GM18526 (cell line): ENCODE results near the gene HERPUD2.

ENCODE experiments used
- POLR2A ChIP-seq: IDR thresholded peaks from 3 replicates; pipeline ENCODE4 v1.6.1; 2011; ENCODE audit not compliant: insufficient read length; ENCODE audit errors: extremely low read depth

Gene HERPUD2

GRCh38 chr7:35652124-35652523 lies 42.8 kb downstream of the HERPUD2 start:
- TF ChIP-seq POLR2A = no peak

DNA sequence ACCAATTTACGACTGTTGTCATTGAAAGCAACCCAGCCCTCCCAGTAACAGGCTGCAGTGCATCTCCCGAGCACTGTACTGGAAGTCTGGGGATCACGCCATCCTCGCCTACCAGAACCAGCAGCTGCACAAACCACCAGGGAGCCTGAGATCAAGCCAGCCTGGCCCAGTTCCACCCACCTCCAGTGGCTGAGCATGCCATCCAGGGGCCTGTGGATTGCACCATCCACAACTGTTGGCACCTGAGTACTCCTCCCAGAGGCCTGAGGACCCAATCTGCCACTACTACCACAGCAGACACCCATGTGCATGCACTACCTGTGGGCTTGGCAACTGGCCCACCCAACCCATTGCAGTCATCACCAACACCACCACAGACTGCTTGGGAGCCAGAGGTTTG lies 44.2 kb downstream of the HERPUD2 start:
- TF ChIP-seq POLR2A = no peak

DNA sequence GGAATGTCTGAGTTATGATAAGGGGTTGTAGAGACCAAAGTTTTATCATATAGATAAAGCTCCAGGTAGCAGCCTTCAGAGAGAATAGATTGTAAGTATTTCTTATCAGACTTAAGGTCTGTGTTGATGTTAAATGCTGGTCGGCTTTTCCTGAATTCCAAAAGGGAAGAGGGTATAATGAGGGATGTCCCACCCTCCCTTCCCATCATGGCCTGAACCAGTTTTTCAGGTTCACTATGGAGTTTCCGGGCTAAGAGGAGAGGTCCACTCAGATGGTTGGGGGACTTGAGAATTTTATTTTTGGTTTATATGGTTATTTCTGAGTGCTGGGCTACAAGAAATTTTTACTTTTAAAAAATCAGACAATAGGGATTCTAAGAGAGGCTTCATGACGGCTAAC lies 45.2 kb downstream of the HERPUD2 start:
- TF ChIP-seq POLR2A = no peak

- TF ChIP-seq POLR2A = no peak
Measured at GRCh38 chr7:35648367-35648766, 46.6 kb downstream of the HERPUD2 start.

DNA sequence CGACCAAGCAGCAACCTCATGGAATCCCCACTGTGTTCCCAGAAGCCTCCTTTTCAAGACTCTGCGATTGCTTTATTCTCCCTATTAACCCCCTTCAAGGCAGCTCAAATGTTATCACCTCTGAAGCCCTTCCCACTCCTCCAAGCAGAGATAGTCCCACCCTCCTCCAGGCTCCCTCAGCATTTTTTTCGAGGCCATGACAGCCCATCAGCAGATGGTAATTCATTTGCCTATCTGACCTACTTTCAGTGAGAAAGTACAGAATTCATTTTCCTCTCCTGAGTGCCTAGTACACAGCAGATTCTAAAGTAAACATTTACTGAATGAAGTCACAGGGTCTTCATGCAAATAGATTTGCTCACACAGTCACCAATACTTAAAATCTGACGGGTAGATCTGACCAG lies 47.8 kb downstream of the HERPUD2 start:
- no peak for TF ChIP-seq POLR2A

DNA sequence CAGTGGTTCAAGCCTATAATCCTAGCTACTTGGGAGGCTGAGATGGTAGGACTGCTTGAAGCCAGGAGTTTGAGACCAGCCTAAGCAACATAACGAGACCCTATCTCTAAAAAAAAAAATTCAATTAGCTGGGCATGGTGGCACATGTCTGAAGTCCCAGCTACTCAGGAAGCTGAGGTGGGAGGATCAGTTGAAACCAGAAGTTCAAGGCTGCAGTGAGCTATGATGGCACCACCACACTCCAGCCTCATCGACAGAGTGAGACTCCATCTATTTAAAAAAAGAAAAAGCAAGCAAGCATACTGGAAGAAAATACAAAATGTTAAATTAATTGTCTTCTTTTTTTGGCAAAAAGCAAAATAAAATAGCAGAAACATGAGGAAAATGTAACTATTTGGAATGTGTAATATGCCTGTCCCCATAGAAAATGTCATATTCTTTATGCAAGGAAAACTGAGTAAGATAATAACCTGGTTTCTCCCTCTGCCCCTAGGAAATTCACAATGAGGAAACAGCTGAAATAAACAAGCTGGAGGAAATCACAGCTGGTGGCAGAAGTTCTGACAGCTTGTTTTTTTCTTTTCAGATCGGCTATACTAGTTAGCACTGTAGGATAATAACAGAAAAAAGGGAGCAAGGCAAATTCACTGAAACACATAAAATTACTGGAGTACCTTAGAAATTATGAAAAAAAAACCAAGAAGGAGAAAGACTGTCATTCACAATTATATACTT lies 48.5 kb downstream of the HERPUD2 start:
- no peak for TF ChIP-seq POLR2A

GRCh38 chr7:35645691-35646090 lies 49.2 kb downstream of the HERPUD2 start:
- TF ChIP-seq POLR2A = no peak

- no peak for TF ChIP-seq POLR2A
Measured at GRCh38 chr7:35630024-35630972, 64.6 kb downstream of the HERPUD2 start.

GRCh38 chr7:35624299-35625186 lies 70.4 kb downstream of the HERPUD2 start:
- TF ChIP-seq POLR2A = no peak

- TF ChIP-seq POLR2A = no peak
Measured at GRCh38 chr7:35623381-35623780, 71.6 kb downstream of the HERPUD2 start.

- no peak for TF ChIP-seq POLR2A
Measured at GRCh38 chr7:35619863-35620262, 75.1 kb downstream of the HERPUD2 start.

GRCh38 chr7:35617041-35617440 lies 77.9 kb downstream of the HERPUD2 start:
- TF ChIP-seq POLR2A = no peak

- no peak for TF ChIP-seq POLR2A
Measured at GRCh38 chr7:35613150-35613549, 81.8 kb downstream of the HERPUD2 start.

DNA sequence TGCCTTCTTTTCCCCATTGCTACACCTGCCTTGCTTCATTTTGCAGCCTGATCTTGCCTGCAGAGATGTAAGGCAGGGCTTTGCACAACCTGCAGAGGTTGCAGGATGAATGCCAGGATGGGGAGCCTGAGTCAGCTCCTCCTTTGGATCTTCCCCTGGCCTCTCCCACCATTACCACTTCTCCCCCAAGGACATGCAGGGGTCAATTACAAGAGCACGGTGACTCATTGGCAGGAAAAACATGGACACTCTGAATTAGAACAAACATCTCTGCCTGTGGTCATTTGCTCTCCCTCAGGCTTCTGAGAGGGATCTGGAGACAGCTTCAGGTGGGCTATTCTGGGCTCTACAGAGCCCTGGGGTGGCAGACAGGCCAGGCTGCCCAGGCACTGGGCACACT lies 89.2 kb downstream of the HERPUD2 start:
- TF ChIP-seq POLR2A = no peak

DNA sequence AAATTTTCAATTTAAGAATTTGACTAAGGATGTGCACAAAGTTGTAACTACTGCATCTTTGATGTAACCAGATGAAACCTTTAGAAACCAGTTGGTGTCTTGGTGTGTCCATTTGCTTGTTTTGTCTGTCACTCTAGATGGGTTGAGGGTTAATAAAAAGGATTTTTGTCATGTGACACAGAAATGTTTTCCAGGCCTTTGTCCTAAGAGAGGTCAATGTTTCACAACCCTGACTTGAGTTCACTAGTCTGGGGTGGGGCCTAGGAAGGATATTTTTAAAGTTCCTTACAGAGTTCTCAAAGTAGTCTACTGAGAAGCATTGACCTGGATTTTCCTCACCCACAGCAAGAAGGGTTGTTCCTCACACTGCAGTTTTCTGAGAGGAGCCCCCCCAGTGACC lies 90.3 kb downstream of the HERPUD2 start:
- no peak for TF ChIP-seq POLR2A
